ENCODE data around the gene MYH16.
"Not testable (repeated sequence)": the region's sequence is repeated elsewhere in the genome, so short reads cannot be mapped to it uniquely, and the experiment has no call there.

MYH16 gene

GRCh38 chr7:99344061-99344647 lies 71.5 kb downstream of the MYH16 start:
- Mint-ChIP-seq H3K4me1 (no peaks in the 10 kb centered on the region), H3K27me3 (ENCODE audit: low read depth) (no peaks in the 10 kb centered on the region), H3K27ac (no peak overlapping the region), H3K4me3 (no peak overlapping the region), H3K36me3 (ENCODE audit: low read depth) (peaks cover 56% of the 10 kb centered on the region), H3K9me3 (no peaks in the 10 kb centered on the region)
- TF ChIP-seq CTCF (IDR thresholded peaks at IDR 0.05; ENCODE audit: unreplicated experiment in 3 of 3) = no peak

GRCh38 chr7:99350641-99351040 lies 78.0 kb downstream of the MYH16 start:
- H3K27ac Mint-ChIP-seq; H3K4me3 Mint-ChIP-seq; H3K9me3 Mint-ChIP-seq; H3K27me3 Mint-ChIP-seq (ENCODE audit: low read depth); H3K4me1 Mint-ChIP-seq: not testable (repeated sequence)
- H3K36me3 Mint-ChIP-seq (ENCODE audit: low read depth) = peaks cover 44% of the 10 kb centered on the region

- no peak overlapping the region for H3K4me3 Mint-ChIP-seq
- H3K36me3 Mint-ChIP-seq (ENCODE audit: low read depth) = peaks cover 50% of the 10 kb centered on the region
- no peaks in the 10 kb centered on the region for H3K9me3 Mint-ChIP-seq
- TF ChIP-seq CTCF (IDR thresholded peaks at IDR 0.05; ENCODE audit: unreplicated experiment in 3 of 3) = no peak
- no peak overlapping the region for H3K27ac Mint-ChIP-seq
- H3K4me1 Mint-ChIP-seq = no peaks in the 10 kb centered on the region
- H3K27me3 Mint-ChIP-seq (ENCODE audit: low read depth) = no peaks in the 10 kb centered on the region
These were observed 79.6 kb downstream of the MYH16 start for GRCh38 chr7:99352247-99352646.

- peaks cover 54% of the 10 kb centered on the region for H3K36me3 Mint-ChIP-seq (ENCODE audit: low read depth)
- no peaks in the 10 kb centered on the region for H3K4me1 Mint-ChIP-seq
- no peak for TF ChIP-seq CTCF (IDR thresholded peaks at IDR 0.05; ENCODE audit: unreplicated experiment in 3 of 3)
- H3K4me3 Mint-ChIP-seq = no peak overlapping the region
- no peak overlapping the region for H3K27ac Mint-ChIP-seq
- no peaks in the 10 kb centered on the region for H3K9me3 Mint-ChIP-seq
- no peaks in the 10 kb centered on the region for H3K27me3 Mint-ChIP-seq (ENCODE audit: low read depth)
These were observed 82.5 kb downstream of the MYH16 start for GRCh38 chr7:99355098-99355497.

GRCh38 chr7:99357701-99358490 lies 85.3 kb downstream of the MYH16 start:
- H3K4me3 Mint-ChIP-seq = no peak overlapping the region
- no peak for TF ChIP-seq CTCF (IDR thresholded peaks at IDR 0.05; ENCODE audit: unreplicated experiment in 3 of 3)
- no peaks in the 10 kb centered on the region for H3K27me3 Mint-ChIP-seq (ENCODE audit: low read depth)
- H3K9me3 Mint-ChIP-seq = no peaks in the 10 kb centered on the region
- H3K36me3 Mint-ChIP-seq (ENCODE audit: low read depth) = peaks cover 51% of the 10 kb centered on the region
- H3K4me1 Mint-ChIP-seq = no peaks in the 10 kb centered on the region
- H3K27ac Mint-ChIP-seq = no peak overlapping the region

GRCh38 chr7:99358521-99358920 lies 85.9 kb downstream of the MYH16 start:
- H3K9me3 Mint-ChIP-seq; H3K4me3 Mint-ChIP-seq; H3K4me1 Mint-ChIP-seq; H3K27me3 Mint-ChIP-seq (ENCODE audit: low read depth); H3K27ac Mint-ChIP-seq: not testable (repeated sequence)
- peaks cover 57% of the 10 kb centered on the region for H3K36me3 Mint-ChIP-seq (ENCODE audit: low read depth)

All from nephron (organoid).